ENCODE results near the gene PLXND1.

Gene PLXND1

DNA sequence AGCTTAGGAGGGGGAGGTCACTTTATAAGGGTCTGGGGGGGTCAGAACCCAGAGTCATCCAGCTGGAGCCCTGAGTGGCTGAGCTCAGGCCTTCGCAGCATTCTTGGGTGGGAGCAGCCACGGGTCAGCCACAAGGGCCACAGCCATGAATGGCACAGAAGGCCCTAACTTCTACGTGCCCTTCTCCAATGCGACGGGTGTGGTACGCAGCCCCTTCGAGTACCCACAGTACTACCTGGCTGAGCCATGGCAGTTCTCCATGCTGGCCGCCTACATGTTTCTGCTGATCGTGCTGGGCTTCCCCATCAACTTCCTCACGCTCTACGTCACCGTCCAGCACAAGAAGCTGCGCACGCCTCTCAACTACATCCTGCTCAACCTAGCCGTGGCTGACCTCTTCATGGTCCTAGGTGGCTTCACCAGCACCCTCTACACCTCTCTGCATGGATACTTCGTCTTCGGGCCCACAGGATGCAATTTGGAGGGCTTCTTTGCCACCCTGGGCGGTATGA is 77.8 kb downstream of the PLXND1 start, which contains the start of gene RHO:
TSS of gene RHO (plus strand) at position 51 of the 512 bp plus-strand sequence. CDS start at position 146, 95 bp downstream.
- no peak within 1 kb of the TSS for H3K4me3 ChIP-seq (ENCODE audit: low read depth, low read length)
- no peak for DNase-seq (ENCODE audit: low read depth)
- TF ChIP-seq CTCF (IDR thresholded peaks at IDR 0.05; ENCODE audit: insufficient read depth, low read depth, low read length, missing control alignments) = no peak

DNA sequence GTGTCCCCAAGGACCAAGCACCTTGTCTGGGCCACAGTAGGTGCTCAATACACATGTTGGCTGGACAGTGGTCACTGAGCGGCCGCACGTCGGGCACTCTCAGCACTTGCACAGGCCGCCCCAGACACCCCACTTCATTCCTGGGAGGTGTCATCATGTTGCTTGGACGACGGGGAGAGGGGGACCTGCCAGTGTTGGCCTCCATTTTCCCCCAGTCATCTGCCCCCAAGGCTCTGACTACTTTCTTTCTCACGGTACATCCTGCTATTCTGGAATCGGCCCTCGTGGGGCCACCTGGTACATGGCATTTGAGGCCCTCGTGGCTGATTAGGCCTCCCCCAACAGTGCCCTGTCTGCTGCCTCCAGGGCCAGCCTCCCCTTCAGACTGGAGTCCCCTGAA is 79.2 kb downstream of the PLXND1 start:
- DNase-seq (ENCODE audit: low read depth) = no peak
- no peak overlapping the region for H3K4me3 ChIP-seq (ENCODE audit: low read depth, low read length)
- TF ChIP-seq CTCF (IDR thresholded peaks at IDR 0.05; ENCODE audit: insufficient read depth, low read depth, low read length, missing control alignments) = no peak

DNA sequence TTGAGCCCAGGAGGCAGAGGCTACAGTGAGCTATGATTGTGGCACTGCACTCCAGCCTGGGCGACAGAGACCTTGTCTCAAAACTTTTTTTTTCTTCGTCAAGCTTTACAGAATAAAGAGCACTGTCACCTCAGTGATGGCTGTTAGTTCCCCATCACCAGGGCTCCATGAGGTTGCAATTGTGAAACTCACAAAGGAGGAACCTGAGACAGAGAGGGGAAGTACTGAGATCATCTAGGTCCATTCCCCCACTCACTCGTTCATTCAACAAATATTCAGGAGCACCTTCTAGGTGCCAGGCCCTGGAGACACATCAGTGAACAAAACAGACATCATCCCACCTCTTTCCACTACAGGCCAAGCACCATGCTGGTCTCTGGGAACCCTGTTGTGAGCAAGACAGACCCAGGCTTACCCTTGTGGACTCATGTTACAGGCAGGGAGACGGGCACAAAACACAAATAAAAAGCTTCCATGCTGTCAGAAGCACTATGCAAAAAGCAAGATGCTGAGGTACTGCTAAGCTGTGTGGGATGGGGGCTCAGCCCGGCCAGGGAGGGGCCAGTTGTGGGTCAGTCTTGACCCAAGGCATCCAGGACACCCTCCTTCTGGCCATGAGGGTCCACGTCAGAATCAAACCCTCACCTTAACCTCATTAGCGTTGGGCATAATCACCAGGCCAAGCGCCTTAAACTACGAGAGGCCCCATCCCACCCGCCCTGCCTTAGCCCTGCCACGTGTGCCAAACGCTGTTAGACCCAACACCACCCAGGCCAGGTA is 80.2 kb downstream of the PLXND1 start:
- H3K4me3 ChIP-seq (ENCODE audit: low read depth, low read length) = no peak overlapping the region
- no peak for TF ChIP-seq CTCF (IDR thresholded peaks at IDR 0.05; ENCODE audit: insufficient read depth, low read depth, low read length, missing control alignments)
- DNase-seq (ENCODE audit: low read depth) = peak; percentile 60

DNA sequence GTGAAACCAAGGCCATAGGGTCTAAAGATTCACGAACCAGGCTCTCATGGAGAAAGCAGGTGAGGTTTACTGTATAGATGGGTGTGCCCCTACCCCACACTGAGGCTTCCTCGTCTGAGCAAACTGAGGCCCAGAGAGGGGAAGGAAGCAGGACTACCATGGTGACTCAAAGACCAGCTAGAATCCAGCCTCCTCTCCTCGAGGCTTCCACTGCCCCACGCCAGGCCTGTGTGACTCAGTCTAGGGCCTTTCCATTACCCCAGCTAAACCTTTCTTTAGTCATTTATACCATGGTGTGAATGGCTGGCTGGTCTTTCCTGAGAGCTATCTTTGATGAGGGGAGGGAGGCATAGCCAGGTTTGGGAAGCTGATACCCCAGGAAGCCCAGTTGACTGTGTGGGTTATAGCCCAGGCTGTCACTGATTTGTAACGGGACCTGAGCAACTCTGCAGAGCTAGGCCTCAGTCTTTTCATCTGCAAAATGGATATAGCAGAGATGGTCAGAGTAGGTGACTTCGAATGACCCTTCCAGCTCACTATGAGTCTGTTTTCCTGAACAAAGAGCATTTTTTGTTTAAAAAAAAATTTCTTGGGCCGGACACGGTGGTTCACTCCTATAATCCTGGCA is 81.0 kb downstream of the PLXND1 start:
- TF ChIP-seq CTCF (IDR thresholded peaks at IDR 0.05; ENCODE audit: insufficient read depth, low read depth, low read length, missing control alignments) = no peak
- DNase-seq (ENCODE audit: low read depth) = peak; percentile 3
- no peak overlapping the region for H3K4me3 ChIP-seq (ENCODE audit: low read depth, low read length)

- no peak for DNase-seq (ENCODE audit: low read depth)
- H3K4me3 ChIP-seq (ENCODE audit: low read depth, low read length) = no peak overlapping the region
- TF ChIP-seq CTCF (IDR thresholded peaks at IDR 0.05; ENCODE audit: insufficient read depth, low read depth, low read length, missing control alignments) = no peak
These were observed 82.4 kb downstream of the PLXND1 start for GRCh38 chr3:129524081-129524480.

DNA sequence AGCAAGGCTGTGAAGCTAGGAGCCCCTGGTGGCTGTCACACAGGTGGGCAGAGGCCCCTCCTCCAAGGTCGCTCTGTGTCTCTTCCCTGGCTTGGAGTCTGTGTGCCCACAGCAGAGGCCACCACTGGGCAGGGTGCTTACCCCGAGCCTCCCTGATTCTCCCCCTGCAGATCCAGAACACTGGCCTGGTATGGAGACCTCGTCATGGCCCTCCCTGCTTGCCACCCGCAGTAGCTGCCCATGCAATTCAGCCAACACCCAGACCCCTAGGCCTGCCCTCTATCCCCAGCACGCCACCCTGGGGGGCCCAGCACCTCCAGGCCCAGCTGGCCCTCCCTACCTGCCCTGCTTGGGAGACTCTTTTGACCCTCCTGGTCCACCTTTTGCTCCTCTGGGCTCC is 83.5 kb downstream of the PLXND1 start:
- no peak for DNase-seq (ENCODE audit: low read depth)
- H3K4me3 ChIP-seq (ENCODE audit: low read depth, low read length) = no peak overlapping the region
- TF ChIP-seq CTCF (IDR thresholded peaks at IDR 0.05; ENCODE audit: insufficient read depth, low read depth, low read length, missing control alignments) = no peak
